GM12872 (cell line): ENCODE measurements around the gene RAB27B.

Source experiments
- CTCF ChIP-seq: IDR thresholded peaks from 3 replicates; pipeline ENCODE4 v1.5.1; 2011; ENCODE audit warnings: low read depth, mild to moderate bottlenecking, low read length, moderate library complexity; ENCODE audit not compliant: insufficient read depth

RAB27B gene

GRCh38 chr18:54872681-54873080, 44.4 kb downstream of the RAB27B start:
- TF ChIP-seq CTCF = no peak

- no peak for TF ChIP-seq CTCF
Measured at GRCh38 chr18:54873884-54874255, 45.6 kb downstream of the RAB27B start.

- no peak for TF ChIP-seq CTCF
Measured at GRCh38 chr18:54875063-54875462, 46.8 kb downstream of the RAB27B start.

GRCh38 chr18:54877076-54877475, 48.8 kb downstream of the RAB27B start:
- no peak for TF ChIP-seq CTCF

- no peak for TF ChIP-seq CTCF
Measured at GRCh38 chr18:54878159-54878622, 49.9 kb downstream of the RAB27B start.

- TF ChIP-seq CTCF = no peak
Measured at GRCh38 chr18:54878659-54879358, 50.5 kb downstream of the RAB27B start.

GRCh38 chr18:54879691-54880090, 51.4 kb downstream of the RAB27B start:
- TF ChIP-seq CTCF = no peak
